Activated gamma-delta T cell treated with Interleukin-2 at 50 U/mL for 16 hours (primary cell): ENCODE data around the gene SFSWAP.
"Not testable (repeated sequence)": the region's sequence is repeated elsewhere in the genome, so short reads cannot be mapped to it uniquely, and the experiment has no call there.

Experiments used
- DNase-seq: peaks from one replicate; pipeline ENCODE4 v3.0.0-alpha.2; 2020

The SFSWAP gene

GRCh38 chr12:131680392-131681256, 30.3 kb upstream of the SFSWAP start:
- not testable (repeated sequence) for DNase-seq

DNA sequence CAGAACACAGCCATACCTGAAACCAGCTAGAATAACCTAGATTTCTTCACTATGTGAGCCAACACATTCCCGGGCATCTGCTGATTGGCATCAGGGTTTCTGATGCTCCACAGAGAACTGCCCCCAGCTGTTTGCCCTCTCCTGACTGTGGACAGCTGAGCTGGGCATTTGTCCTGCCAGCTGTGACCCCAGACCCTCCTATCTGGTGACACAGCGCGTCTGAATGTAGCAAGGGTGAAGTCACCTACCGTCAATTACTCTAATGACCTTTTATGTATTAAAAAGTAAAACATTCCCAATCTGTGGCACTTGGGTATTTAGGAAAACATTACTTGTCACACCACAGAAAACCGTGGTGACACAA, 29.7 kb upstream of the SFSWAP start:
- no peak for DNase-seq

GRCh38 chr12:131681746-131682509, 29.0 kb upstream of the SFSWAP start:
- peak; percentile 26 for DNase-seq

DNA sequence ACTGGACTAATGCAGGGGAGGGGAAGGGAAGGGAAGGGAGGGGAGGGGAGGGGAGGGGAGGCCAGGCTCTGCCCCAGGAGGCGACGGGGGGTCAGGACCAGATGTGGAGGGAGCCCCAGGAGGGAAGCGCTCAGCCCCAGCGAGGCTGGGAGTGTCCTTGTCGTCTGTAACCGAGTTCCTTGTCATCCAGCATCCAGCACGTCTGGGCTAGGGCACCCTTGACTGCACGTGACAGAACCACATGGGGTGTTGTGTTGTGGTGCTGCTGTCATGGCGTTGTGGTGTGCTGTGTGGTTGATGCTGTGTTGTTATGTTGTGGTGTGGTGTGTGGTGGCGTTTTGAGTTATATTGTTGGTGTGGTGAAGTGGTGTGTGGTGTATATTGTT, 28.4 kb upstream of the SFSWAP start:
- DNase-seq, result no peak

DNA sequence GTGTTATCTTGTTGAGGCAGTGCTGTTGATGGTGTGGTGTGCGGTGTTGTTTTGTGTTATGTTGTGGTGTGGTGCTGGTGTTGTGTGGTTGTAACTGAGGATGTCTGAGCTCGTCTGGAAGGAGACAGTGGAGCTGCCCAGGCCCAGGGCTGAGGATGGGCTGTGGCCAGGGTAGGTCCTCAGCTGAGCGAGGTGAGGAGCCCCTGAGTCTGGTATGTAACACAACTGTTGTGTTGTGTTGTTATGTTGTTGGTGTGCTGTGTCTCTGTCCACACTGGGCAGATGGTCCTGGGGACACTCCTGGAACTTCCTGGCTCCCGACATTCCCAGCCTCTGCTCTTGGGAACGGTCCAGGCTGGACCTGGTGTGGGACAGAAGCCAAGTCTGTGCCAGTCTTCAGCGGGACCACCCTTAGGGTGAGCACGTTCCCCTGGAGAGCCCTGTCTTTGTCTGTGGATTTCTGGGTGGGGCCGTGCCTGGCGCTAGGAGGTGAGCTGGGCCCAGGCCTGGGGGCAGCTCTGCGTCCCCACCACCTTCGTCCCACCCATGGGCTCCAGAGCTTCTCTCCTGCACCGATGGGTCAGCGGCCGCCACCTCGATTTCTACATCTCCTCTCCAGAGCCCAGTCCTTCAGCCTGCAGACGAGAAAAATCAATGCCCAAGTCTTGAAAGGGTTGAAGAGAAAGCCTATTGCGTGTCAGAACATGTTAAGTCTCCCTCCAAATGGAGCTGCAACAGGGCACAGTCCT, 27.4 kb upstream of the SFSWAP start:
- DNase-seq, result no peak

DNA sequence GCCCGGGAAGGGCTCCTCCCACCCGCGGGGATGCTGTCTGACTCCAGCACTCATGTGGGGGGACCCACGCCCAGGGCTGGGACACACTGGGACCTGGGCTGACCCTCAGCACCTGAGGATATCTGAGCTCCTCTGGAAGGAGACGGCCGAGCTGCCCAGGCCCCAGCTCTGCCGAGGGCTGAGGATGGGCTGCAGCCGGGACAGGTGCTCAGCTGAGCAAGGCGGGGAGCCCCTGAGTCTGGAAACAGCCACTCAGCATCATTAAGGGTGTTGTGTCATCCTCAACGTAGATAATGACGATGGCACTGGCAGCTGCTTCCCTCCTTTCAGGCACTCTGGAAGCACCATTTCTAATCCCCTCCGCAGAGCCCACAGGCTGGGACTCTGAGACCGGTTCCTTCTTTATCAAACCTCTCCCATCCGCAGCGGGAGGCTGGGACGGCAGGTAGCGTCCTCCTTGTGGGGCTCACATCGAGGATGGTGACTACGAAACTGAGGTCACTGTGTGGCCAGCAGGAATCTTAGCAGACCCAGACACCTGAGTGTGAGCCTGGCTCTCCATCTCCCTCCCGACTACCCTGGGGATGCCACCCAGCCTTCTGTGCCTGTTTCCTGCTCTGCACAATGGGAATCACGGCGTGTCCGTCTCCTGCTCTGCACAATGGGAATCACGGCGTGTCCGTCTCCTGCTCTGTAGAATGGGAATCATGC, 26.7 kb upstream of the SFSWAP start:
- no peak for DNase-seq

DNA sequence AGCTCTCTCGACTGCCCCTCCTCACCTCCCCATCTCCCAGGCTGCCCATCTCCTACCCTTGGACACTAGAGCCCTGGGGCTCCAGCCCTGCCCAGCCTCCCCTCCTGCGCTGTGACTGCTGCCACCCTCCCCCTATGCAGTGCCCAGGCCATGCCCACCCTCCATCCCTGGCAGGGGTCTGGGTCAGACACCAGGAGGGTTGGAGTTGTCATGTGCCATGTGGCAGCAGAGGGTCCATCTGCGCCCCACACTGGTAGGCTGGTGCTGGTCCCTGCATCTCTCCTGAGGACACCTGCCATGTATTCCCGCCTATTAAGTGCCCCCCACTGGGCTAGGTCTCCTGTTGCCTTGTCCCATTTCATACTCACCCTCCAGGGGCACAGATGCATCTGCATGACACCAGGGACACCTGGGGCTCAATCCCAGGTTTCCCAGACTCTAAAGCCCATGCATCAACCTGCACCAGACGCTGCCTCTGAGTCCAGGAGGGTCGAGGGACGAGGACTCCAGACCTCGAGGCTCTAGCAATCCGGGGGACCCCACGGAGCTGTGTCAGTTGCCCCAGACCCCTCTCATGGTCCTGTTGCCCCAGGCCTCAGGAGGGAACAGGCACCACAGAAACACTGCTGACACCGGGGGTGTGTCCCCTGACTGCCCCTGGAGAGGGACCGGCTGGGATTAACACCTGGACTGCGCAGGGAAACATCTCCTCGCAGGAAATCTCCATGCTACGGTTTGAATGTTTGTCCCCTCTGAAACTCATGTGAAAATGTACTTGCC, 23.4 kb upstream of the SFSWAP start:
- no peak for DNase-seq

- no peak for DNase-seq
These were observed 22.6 kb upstream of the SFSWAP start for GRCh38 chr12:131688131-131688844.

DNA sequence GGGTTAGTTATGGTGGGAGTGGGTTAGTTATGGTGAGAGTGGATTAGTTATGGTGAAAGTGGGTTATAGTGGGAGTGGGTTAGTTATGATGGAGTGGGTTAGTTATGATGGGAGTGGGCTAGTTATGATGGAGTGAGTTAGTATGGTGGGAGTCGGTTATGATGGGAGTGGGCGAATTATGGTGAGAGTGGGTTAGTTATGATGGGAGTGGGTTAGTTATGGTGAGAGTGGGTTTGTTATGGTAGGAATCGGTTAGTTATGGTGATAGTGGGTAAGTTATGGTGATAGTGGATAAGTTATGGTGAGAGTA, 22.1 kb upstream of the SFSWAP start:
- DNase-seq, result no peak

DNA sequence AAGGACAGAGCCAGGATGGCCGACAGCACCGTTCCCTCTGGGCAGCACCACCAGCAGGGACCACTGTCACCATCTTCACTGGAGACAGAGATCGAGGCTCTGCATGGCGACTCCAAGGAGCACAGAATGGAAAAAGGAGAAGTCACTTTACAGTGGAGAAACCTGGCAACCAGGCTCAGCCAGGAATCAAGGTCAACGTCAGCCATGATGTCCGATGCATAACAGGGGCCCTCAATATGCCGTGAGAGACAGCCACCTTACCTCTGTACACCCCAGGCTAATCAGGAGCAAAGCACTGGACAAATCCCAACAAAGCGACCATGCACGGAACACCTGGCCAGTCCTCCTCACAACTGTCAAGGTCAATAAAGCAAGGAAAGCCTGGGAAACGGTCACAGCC, 20.6 kb upstream of the SFSWAP start:
- DNase-seq, result no peak

GRCh38 chr12:131692431-131692830, 18.5 kb upstream of the SFSWAP start:
- no peak for DNase-seq

DNA sequence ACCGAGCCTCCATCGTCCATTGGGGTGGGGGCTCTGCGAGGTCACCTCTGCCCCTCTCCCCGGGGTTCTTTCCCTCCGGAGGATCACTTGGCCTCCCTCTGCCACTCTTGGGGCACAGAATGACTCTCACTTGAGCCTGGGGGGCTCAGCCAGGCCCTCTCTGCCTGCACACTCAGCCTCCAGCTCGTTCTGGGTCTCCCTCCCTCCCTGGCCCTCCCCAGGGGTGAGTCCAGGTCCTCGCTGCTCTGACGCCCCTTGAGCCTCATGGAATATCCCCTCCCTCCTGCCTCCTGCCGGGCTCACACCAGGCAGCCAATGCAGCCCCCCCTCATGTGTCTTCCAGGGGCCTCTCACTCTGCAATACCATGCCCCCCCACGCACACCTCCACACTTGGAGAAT, 17.7 kb upstream of the SFSWAP start:
- DNase-seq, result no peak

DNA sequence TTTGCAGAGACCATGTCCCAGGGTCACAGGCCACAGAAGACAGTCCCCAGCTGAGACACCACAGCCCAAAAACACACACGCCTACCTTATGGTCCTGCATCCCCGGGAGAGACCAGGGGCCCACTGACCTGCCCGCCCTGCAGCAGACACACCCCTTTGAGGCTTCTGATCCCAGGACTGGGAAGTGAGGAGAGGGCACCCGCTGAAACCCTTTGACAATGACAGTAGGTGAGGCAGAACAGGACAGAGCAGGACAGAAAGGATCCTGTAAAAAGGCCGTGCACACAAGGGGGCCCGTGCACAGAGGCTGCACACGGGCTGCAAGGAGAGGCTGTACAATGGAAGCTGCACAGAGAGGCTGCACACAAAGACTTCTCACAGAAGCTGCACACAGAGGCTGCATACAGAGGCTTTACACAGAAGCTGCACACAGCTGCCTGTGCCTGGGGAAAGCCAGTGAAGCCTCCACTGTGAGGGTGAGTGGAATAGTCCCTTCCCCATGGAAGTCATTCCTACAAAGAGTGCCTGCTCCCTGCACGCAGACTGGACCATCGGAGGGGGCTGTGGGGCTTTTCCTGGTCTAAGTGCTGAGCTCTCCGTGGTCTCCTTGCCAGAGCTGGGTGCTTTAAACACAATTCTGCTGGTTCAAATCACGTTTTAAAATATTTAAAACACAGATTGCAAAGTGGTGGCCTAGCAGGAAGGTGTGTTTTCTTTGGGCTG, 16.6 kb upstream of the SFSWAP start:
- DNase-seq, result no peak

- no peak for DNase-seq
These were observed 14.9 kb upstream of the SFSWAP start for GRCh38 chr12:131695968-131696367.

DNA sequence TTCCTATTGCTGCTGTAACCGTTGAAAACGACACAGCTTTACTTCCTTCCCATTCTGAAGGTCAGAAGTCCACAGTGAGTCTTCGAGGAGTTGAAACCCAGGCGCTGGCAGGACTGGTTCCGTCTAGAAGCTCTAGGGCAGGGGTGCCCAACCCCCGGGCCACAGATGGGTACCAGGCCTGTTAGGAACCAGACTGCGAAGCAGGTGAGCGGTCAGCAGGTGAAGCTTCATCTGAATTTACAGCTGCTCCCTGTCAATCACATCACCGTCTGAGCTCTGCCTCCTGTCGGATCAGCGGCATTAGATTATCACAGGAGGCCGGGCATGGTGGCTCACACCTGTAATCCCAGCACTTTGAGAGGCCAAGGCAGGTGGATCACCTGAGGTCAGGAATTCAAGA, 12.6 kb upstream of the SFSWAP start:
- DNase-seq, result no peak

GRCh38 chr12:131699434-131699833, 11.5 kb upstream of the SFSWAP start:
- no peak for DNase-seq

DNA sequence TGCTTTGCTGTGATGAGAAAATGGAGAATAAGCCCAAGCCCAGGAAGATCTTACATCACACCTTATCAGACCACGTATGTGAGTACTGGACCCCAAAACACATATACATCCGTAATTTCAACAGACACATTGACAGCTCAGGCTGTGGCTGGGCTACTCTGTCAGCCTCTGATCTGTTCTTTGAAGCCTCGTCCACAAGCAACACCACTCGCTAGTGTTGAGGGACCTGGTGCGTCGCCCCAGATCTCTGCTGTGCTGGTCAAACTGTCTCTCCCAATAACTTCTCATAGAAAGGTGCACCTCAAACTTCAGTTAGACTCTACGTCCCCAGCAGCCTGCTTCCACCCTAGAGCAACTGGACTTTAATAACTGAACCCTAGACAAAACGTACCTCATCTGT, 10.6 kb upstream of the SFSWAP start:
- DNase-seq, result no peak

GRCh38 chr12:131701705-131702572, 9.0 kb upstream of the SFSWAP start:
- DNase-seq, result no peak

DNA sequence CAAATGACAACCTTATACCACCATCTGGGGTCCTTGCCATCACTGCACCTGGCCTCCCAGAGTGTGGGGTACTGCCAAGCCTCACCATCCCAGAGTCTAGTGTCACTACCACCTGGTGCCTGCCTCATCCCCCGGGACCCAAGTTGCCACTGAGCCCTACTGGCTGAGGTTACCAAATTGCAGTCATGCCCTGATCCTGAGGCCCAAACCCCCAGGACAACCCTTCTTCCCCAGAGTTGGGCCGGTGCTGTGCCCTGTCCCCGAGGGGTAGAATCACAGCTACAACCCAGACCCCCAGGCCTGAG, 8.4 kb upstream of the SFSWAP start:
- DNase-seq, result no peak

- DNase-seq, result no peak
These were observed 7.7 kb upstream of the SFSWAP start for GRCh38 chr12:131703161-131703560.
